Left hindlimb (tissue), 1 donor: Measurements from ENCODE around the gene MT1X.
A peak's percentile ranks its signal among the peaks of the same experiment; 100 is the strongest.

ENCODE experiments used
- DNase-seq: peaks from one replicate; pipeline ENCODE4 v3.0.0-alpha.2; 2018

The MT1X gene

GRCh38 chr16:56681939-56682702 is at the start of gene MT1X:
Gene MT1X, plus strand, starts transcription at chr16:56682470. Its CDS starts 71 bp downstream, at chr16:56682541.
- DNase-seq, result peak; percentile 92

- DNase-seq, result no peak
Observed at GRCh38 chr16:56632848-56633365, 49.4 kb upstream of the MT1X start.

GRCh38 chr16:56633535-56633934 is 48.7 kb upstream of the MT1X start:
- DNase-seq, result no peak

DNA sequence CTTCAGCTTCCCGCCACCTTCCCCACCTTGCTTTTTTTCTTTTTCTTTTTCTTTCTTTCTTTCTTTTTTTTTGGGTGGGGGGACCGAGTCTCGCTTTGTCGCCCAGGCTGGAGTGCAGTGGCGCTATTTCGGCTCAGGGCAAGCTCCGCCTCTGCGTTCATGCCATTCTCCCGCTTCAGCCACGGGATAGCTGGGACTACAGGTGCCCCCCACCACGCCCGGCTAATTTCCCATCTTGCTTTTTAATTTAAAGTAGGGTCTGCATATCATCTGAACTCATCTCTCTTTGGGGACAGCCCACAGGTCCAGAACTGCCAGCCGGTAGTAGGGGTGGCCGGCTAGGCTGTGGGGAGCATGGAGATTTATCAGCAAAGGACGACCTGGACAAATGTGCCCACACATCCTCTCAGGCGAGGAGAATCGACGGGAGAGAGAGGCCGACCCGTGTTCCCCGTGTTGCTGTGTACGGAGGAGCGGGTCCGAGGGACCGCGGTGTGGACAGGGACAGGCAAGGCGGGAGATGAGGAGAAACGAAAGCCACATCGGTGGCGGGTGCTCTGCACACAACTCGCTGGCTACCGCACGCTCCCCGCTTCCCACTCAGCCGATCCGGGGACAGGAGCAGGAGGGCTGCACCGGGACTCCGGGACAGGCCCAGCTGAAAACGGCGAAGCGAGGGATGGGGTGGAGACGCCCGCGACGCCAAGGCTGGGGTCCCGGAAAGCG is 47.4 kb upstream of the MT1X start:
- DNase-seq, result no peak

DNA sequence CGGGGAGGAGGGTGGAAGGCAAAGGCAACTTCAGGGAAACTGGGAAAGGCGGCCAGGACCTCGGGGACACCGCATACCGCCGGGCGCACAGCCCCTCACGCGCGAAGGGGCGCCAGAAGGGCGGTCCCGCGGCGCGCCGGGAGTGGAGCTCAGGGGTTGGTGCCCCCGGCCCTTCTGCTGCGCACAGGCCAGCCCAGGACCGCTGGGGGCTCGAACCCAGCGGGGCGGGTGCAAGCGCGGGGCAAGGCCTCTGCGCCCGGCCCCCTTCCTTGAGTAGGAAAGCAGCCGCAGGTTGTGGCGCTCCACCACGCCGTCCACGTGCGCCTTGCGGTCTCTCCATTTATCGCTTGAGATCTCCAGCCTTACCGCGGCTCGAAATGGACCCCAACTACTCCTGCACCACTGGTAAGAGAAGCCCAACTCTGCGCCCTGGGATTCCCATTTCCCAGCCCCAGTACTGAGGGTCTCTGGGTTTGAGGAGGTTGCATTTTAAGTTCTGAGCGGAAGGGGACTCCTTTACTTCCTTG is 46.8 kb upstream of the MT1X start:
- no peak for DNase-seq

DNA sequence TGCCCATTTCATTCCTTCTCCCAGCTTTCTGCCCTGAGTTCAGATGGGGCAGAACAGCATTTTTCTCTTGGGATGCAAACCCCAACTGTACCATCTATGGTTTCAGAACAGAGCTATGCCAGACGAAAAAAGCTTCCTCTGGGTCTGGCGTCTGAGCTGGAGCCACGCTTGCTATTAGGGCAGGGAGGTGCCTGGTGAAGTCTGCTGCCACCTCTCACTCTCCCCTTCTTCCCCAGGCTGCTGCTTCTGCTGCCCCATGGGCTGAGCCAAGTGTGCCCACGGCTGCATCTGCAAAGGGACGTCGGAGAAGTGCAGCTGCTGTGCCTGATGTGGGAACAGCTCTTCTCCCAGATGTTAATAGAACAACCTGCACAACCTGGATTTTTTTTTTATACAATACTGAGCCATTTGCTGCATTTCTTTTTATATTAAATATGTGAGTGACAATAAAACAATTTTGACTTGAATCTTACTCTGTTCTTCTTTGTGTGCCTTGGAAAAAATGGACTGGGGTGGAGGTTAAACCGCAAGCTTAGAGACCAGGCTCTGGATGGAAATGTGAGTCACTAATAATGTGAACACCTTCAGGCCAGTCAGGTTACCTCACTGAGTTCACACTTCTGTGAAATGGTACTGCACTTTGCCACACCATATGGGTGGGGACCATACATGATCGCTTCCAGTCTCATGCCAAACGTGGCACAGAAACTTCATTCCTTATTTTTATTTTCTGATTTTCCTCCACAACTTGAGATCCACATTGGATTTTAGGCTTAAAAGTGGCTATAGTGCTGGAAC is 45.5 kb upstream of the MT1X start:
- no peak for DNase-seq

DNA sequence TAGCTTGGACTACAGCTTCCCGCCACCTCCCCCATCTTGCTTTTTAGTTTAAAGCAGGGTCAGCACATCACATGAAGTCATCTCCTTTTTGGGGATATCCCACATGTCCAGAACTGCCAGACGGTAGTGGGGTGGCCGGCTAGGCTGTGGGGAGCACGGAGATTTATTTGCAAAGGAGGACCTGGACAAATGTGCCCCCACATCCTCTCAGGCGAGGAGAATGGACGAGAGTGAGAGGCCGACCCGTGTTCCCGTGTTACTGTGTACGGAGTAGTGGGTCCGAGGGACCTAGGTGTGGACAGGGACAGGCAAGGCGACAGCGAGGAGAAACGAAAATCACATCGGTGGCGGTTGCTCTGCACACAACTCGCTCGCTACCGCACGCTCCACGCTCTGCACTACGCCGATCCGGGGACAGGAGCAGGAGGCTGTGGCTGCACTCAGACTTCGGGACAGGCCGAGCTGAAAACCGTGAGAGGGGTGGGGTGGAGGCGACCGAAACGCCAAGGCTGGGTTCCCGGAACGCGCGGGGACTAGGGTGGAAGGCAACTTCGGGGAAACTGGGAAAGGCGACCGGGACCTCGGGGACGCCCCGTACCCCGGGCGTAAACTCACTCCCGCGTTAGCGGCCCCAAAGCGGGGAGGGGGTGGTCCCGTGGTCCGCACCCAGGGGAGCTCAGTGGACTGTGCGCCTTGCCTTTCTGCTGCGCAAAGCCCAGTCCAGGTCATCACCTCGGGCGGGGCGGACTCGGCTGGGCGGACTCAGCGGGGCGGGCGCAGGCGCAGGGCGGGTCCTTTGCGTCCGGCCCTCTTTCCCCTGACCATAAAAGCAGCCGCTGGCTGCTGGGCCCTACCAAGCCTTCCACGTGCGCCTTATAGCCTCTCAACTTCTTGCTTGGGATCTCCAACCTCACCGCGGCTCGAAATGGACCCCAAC is 44.2 kb upstream of the MT1X start, which contains the start of gene MT1A:
Gene MT1A, plus strand, starts transcription at position 853 of the 937 bp plus-strand sequence. Its CDS starts 73 bp downstream, at position 926.
- DNase-seq, result peak; percentile 59

- DNase-seq, result no peak
Observed at GRCh38 chr16:56639045-56639444, 43.2 kb upstream of the MT1X start.

DNA sequence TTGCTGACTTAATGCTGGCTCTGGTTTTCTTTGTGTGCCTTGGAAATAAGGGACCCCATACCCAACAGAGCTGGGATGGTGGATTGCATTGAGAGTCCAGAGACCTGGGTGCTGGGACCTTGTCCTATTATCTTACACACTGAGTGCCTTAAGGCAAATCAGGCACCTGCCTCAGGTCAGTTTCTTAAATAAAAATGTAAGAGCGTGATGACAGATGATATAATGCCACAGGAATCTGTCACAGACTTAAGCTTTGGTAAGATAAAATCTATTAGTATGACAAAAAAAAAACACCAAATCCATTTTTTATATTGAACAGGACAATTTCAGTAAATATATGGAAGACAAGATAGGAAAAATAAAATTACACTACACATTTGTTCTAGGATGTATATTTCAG is 42.2 kb upstream of the MT1X start:
- DNase-seq, result no peak

- no peak for DNase-seq
Observed at GRCh38 chr16:56641166-56641565, 41.1 kb upstream of the MT1X start.

DNA sequence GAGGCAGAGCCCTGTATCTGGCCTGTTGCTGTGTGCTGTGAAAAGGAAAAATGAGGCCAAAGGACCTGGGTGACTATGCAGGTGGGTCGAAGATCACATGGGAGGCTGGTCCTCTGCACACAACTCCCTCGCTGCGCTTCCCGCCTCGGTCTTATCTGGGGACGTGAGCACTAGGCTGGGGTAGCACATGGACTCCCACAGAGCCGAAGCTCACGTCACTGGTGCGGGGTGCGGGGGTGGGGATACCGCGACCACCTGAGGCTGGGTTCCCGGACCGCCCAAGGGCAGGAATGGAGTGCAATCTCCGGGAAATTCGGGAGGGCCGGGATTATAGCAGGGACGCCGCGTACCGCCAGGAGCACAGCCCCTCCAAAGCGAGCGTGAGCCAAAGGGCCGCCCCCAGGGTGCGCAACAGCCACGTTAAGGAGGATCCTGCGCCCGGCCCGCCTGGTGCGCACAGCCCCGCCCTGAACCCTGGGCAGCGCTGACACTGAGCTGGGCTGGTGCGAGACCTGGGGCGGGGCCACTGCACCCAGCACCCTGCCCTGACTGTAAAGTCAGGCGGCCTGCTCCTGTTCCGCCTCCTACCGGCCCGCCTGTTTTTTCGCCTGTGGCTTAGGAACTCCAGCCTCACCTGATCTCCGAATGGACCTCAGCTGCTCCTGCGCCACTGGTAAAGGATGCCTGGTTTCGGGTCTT is 39.0 kb upstream of the MT1X start:
- DNase-seq, result no peak

DNA sequence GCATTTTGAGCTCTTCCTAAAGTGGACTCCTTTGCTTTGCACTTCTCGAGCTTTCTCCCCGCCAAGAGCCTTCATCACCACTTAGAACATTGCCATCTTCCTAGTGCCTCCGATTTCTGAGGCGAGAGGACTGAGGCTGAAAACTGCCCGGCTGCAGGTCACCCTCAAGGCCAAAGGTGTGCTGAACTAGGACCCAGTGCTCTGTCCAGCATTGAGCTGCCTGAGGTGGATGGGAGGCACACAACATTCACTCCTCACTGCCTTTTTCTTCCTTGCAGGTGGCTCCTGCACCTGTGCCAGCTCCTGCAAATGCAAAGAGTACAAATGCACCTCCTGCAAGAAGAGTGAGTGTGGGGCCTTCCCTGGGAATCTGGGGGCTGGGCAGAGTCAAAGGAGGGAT is 38.4 kb upstream of the MT1X start:
- DNase-seq, result no peak

GRCh38 chr16:56645311-56645710 is 37.0 kb upstream of the MT1X start:
- DNase-seq, result no peak

GRCh38 chr16:56645838-56646237 is 36.4 kb upstream of the MT1X start:
- DNase-seq, result no peak

DNA sequence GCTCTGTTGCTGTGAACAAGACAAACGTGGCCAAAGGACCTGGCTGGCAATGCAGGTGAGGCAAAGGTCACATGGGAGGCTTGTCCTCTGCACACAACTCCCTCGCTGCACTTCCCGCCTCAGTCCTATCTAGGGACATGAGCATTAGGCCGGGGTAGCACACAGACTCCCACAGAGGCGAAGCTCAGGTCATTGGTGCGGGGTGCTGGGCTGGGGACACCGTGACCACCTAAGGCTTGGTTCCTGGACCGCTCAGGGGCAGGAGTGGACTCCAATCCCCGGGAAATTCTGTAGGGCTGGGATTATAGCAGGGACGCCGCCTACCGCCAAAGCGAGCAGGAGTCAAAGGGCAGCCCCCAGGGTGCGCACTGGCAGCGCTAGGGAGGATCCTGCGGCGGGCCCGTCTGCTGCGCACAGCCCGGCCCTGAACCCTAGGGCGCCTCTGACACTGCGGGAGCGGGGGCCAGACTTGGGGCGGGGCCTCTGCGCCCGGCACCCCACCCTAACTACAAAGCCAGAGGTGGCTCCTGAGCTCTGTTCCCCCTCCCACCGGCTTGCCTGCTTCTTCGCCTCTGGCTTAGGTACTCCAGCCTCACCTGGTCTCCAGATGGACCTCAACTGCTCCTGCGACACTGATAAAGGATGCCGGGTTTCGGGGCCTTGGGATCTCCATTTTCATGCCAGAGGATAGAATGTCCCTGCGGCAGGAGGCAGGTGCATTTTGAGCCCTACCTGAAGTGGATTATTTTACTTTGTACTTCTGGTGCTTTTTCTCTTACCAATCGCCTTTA is 34.4 kb upstream of the MT1X start:
- no peak for DNase-seq

DNA sequence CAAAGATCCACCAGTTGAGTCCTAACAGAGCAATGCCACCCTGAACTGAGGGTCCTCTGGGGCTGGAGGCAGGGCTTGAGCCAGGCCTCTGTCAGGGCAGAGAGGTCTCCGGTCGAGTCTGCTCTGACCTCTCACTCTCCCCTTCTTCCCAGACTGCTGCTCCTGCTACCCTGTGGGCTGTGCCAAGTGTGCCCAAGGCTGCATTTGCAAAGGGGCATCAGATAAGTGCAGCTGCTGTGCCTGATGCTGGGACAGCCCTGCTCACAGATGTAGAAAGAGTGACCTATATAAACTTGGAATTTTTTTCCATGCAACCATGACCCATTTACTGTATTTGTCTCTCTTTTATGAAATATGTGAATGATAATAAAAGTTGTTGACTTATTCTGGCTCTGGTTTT is 33.0 kb upstream of the MT1X start:
- no peak for DNase-seq

- no peak for DNase-seq
Observed at GRCh38 chr16:56649820-56650219, 32.5 kb upstream of the MT1X start.

DNA sequence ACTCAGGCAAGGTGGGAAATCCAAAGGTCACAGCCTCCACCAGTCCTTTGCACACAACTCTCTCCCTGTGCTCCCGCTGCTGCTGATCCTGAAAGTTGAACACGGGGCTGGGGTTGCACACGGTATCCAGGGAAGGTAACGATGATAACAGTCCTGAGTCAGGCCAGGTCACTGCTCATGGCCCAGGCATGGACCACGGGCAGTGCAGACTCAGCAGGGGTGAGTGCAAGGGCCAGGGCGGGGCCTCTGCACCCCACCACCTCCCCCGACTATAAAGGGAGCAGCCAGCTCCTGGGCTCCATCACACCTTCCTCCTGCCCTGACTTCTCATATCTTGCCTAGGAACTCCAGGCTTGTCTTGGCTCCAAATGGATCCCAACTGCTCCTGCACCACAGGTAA is 30.7 kb upstream of the MT1X start, which contains the start of gene MT1B:
Gene MT1B, plus strand, starts transcription at position 301 of the 400 bp plus-strand sequence. Its CDS starts 68 bp downstream, at position 369.
- DNase-seq, result no peak

DNA sequence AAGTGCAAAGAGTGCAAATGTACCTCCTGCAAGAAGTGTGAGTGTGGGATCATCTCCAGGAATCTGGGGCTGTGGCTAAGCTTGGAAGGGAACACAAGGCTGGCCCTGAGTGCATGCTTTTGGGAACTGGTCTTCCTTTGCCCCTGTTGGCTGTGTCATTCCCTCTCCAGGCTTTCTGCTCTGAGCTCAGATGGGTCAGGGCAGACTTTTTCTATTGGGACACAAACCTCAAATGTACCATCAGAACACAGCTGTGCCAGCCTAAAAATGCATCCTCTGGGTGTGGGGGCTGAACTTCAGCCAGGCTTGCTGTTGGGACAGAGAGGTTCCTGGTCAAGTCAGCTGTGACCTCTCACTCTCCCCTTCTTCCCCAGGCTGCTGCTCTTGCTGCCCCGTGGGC is 29.7 kb upstream of the MT1X start:
- DNase-seq, result no peak

DNA sequence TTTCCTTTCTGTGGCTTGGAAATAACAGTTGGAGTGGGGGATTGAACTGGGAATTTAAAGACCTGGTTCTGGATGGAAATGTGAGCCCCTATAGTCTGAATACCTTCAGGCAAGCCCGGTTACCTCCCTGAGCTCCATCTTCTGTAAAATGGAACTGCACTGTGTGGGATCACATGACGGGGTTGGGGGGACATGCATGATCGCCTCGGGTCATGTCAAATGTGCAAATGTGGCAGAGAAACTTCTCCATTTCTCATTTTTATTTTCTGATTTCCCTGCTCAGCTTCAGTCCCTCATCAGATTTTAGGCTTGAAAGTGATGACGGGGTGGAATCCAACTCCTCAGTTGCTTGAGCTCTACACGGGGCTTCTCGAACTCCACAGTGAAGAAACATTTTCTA is 29.1 kb upstream of the MT1X start:
- no peak for DNase-seq
